Hepatocyte (in vitro differentiated cells): ENCODE data around the gene WHAMM.

Experiments
- EZH2 ChIP-seq: fragments of 200-600 bp; sonication (generic); IDR thresholded peaks from 2 replicates; pipeline ENCODE4 v1.6.1; 2016; ENCODE audit warnings: antibody characterized with exemption, mild to moderate bottlenecking, borderline replicate concordance
- TF ChIP-seq, protein P1 (sequence below): fragments of 200-600 bp; sonication (generic); IDR thresholded peaks from 2 replicates; pipeline ENCODE4 v1.5.1; 2016; ENCODE audit warnings: antibody characterized with exemption, mild to moderate bottlenecking; ENCODE audit not compliant: poor library complexity

DNA sequence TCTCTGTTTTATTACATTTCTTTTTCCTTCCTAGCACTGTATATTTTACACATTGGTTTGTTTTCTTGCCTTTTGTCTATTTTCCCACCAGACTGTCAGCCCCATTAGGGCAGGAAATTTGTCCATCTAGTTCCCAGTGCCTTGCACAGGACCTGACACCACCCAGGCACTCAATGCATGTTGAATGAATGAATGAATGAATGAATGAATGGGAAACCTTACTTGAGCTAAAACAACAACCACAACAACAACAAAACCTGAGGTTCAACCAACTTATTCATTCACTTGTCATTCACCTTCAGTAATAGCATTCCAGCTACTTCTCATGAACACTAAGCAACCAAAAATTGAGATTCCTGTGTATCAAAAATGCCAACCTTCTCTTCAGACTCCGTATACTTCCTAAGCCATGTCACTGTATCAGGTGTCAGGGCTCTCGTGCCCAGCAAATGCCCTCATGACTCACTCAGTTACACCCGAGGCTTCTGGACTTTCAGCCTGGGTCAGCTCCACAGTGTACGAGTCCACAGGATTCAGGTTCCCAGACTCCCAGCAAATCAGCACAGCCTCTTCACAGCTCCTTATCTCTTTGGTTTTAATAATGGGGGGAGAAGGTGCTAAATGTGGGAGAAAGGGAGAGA, 40.9 kb upstream of the WHAMM start:
- no peak for TF ChIP-seq EZH2
- TF ChIP-seq, protein P1, sequence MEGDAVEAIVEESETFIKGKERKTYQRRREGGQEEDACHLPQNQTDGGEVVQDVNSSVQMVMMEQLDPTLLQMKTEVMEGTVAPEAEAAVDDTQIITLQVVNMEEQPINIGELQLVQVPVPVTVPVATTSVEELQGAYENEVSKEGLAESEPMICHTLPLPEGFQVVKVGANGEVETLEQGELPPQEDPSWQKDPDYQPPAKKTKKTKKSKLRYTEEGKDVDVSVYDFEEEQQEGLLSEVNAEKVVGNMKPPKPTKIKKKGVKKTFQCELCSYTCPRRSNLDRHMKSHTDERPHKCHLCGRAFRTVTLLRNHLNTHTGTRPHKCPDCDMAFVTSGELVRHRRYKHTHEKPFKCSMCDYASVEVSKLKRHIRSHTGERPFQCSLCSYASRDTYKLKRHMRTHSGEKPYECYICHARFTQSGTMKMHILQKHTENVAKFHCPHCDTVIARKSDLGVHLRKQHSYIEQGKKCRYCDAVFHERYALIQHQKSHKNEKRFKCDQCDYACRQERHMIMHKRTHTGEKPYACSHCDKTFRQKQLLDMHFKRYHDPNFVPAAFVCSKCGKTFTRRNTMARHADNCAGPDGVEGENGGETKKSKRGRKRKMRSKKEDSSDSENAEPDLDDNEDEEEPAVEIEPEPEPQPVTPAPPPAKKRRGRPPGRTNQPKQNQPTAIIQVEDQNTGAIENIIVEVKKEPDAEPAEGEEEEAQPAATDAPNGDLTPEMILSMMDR: no peak
